Colon (tissue), 2 donors: ENCODE results near the gene PSMB7.

ENCODE experiments used
- FAIRE-seq: peaks from 2 replicates; lab custom pipeline; 2012; peaks lifted over from hg19 to GRCh38; lab: Jason Lieb, UNC
- donor health status: control.
- donor health status: control.

Gene PSMB7

DNA sequence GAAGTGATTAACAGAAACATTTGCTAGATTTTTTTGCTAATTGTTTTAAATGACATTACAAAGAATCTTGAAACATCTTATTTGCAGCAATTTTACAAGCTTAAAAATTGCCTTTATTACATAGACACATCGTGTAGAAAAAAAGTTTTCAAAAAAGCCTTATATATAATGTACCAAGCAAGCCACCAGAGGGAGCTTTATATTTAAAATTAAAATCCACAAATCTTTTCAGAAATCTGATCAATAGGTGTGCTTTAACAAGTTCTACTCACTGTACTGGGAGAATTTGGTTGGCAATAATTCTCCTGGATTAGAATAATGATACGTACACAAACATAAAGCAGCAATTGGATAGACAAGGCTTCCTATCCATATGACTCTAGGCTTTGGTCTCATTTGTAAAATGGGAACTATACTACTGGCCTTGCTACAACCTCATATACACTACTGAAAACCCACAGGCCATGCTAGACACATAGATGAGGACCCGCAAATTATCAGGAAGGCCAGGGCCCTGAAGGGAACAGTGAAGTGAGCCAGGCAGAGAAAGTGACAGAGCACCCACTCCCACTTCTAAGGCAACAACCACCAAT, 4.8 kb downstream of the PSMB7 start:
- FAIRE-seq = no peak

DNA sequence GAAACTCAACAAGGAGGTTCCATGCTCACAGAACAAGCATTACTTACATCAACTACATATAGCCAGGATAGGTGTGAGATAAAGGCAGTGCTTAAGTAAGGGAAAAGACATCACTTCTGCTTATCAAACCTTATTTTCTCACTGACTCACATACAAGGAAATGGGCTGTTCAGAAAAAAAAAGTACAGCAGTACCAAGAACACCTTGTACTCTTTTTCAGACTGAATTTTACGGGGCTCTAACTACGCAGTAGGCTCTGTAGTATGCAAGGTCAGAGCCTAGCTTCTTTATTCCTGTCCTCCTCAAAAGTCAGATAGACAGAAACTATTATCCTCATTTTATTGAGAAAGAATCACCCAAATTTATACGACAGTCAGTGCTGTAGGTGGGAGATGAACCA, 5.8 kb downstream of the PSMB7 start:
- no peak for FAIRE-seq

DNA sequence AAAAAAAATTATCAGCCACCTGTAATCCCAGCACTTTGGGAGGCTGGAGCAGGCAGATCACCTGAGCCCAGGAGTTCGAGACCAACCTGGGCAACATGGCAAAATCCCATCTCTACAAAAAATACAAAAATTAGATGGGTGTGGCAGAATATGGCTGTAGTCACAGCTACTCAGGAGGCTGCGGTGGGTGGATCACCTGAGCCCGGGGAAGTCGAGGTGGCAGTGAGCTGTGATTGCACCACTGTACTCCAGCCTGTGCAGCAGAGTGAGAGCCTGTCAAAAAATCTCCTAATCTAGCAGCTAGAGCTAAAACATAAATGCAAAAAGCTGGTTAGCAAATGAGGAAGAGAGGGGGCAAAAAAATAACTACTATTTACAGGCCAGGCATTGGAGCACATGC, 12.0 kb downstream of the PSMB7 start:
- no peak for FAIRE-seq

DNA sequence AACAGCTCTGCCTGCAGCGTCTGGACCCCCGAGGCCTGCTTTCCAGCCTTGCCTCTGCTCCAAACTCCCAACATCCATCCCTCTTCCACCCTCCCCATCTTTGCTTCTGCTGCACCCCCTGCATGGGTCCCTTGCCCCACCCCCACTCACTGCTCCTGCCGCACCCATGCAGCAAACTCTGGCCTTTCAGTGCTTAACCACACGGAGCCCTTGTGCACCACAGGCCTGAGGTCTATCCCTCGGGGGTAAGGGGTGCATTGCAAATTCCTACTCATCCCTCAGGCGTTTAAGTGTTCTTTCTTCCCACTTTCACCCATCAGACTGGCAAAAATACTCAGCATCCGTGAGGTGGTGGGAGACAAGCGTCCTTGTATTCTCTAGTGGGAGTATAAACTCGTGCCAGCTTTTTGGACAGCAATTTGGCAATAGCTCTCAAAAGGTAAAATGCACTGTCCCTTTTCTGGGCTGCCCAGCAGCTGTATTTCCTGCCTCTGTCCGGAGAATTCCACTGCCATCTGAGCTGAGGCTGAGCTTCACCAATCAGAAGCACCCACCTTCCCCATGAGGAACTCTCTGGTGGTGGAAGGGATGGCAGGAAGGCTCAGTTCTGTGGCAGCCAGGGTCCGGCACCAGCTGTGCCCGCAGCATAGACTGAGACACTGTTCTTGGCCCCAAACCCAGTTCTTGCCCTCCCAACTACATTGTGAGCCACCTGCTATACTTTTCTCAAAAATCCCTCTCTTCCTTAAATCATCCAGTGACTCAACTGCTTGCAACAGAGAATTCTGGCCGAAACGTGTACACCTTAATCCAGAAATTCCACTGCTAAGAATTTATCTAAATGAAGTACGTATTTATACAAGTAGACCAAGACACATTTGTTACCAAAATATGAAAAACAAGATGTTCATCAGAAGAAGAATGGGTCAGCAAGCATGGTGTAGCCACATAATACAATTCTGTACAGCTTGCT, 15.0 kb downstream of the PSMB7 start:
- FAIRE-seq = no peak

DNA sequence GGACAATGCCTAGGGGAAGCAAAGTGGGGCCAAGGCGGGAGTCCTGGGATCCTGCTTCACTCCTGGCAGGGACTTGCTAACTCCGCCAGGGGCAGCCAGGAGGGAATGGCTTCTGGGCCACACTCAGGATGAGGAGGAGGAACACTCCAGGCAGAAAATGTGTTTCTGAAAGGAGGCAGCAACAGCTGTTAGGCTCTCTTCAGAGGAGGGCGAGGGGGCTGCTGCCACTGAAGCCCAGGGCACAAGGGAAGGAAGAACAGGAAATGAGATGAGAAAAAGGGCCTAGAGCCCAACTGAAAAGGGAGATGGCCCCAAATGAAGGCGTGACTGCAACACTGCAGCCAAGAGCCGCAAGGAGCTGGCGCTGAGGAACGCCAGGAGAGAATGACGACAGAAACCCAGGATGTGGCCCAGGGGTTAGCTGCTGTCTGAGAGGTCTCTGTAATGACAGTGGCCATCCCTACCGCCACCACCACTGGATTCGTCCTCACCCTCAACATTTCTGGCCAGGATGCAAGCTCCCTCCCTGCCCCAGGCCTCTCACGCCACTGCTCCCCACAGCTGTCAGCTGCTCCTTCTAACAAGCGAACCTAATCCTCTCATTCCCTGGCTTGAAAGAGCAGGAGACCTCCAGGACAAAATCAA, 15.8 kb downstream of the PSMB7 start:
- FAIRE-seq = no peak

DNA sequence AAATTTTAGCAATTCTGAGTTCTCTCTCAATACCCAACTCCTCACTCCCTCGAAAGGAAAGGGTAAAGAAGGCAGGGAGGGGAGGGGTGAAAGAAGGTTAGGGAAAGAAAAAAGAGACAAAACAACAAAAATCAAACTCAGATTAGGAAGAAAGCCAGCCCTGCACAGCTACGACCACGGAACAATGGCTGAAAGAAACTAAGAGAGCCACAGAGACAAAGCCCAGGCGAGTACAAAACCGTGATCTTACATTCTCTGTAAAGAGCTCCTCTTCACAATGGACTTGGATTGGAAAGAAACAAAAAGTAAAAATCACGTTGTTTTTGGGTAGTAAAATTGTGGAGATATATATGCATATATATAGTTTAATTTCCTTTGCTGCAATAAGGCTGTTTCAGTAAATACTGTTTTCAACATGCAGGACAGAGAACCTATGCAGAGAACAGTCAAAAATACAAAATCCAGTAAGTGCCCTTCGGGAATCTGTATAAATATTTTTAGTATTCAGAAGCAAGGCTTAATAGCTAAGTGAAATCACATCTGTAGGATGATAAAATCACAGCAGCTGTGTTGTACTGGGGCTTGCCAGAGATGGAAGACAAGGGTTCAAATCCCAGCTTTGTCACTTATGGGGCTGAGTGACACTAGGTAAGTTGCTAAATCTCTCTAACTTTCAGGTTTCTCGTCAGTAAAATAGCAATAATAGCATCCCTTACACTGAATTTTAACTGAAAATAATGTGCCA, 16.9 kb downstream of the PSMB7 start:
- FAIRE-seq = no peak

DNA sequence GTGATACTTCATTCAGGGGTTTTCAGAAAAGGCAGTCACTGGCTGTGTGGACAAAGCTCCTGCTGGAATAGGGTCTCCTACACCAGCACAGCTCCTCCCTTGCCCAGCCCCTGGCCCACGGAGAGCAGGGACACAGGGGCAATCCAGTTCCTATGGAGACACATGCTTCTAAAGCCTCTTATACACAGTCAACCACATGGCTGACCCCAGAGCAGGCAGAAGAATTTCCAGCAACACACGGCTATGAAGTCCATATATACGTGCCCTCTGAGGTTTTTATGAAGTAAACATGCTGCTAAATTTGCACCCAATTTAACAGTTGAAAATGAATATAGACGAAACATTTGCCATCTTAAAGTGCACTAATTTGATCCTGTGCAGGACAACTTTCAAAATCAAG, 19.4 kb downstream of the PSMB7 start:
- FAIRE-seq = no peak

DNA sequence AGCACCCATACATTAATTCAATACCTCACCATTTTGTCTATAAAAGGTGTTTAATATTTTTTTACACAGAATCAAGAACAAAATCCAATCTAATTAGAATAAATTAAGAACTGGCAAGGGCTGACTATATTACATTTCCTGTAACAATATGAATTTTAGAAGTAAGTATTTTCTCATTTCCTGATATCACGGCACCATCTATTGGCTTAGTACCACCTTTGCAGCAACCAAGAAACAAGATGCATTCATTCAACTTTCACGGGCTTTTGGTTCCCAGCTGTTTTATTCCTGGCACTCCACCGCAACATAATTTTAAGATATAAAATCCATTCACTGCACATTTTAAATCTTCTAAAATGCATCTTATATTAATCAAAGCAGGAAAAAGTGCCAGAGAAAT, 20.6 kb downstream of the PSMB7 start:
- FAIRE-seq = no peak

DNA sequence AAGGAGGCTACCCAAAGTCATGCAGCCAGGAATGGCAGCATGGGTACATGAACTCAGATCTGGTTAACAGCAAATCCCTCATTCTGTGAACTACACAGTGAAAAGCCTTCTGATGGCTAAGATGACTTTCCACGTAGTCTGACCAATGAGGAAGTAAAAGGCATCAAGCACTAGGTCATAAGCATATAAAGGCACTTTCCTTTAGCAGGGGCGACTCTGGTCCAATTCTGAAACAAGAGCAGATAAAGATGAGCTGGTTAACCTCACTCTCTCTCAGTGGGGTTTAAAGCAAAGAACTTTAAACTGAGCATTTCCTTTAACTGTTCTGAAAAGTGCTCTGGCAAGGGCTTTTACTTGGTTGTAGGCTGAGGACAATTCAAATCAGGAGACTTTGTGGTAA, 21.1 kb downstream of the PSMB7 start:
- no peak for FAIRE-seq

DNA sequence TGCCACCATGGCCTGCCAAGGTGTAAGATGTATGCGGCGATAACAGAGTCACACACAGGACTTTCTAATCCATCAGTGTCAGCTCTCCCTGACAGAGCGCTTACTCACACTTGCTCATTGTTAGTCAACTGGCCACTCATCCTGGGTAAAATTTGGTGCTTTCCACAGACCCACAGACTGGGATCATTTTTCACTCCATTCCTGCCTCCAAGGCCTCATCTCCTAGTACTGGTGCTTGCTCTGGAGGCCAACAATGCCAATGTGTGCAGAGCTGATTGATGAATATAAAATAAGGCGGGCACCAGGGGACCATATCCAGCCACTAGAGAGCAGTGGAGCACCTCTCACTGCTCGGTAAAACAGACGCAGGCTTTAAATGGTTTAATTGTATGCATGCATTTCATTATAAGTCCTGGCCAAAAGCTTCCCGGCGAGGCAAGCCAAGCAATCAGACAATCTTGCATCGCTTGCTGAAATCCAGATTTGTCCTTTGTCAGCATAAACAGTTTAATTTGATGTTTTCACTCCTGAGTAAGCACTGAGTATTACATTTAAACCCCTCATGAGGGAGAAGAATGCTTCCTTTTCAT, 22.3 kb downstream of the PSMB7 start:
- no peak for FAIRE-seq

DNA sequence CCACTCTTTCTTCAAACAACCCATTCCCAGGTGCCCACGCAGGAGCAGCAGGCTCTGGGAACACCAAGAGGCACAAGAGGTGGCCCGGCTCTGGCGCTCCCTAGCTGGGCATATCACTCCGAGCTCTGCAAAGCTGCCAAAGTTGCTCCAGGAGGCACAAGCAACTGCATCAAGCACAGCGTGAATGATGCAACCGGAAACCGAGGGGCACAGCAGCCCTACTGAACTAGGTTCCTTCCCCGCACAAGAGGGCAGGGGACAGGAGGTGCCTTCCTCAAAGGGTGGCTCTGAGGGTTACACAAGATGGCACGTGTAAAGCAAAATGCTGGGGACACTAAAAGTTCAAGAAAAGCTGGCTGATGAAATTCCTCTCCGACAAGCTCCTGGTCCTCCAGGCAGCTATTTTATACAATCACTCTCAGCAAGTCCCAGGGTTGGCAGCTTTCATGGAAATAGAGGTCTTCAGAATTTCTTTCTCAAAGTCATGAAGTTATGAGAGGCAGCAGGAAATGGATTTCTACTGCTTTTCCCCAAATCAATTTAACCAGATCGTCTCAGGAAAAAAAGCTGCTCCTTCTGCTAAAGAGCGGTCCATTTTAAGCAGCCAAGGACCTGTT, 22.9 kb downstream of the PSMB7 start:
- FAIRE-seq = no peak

DNA sequence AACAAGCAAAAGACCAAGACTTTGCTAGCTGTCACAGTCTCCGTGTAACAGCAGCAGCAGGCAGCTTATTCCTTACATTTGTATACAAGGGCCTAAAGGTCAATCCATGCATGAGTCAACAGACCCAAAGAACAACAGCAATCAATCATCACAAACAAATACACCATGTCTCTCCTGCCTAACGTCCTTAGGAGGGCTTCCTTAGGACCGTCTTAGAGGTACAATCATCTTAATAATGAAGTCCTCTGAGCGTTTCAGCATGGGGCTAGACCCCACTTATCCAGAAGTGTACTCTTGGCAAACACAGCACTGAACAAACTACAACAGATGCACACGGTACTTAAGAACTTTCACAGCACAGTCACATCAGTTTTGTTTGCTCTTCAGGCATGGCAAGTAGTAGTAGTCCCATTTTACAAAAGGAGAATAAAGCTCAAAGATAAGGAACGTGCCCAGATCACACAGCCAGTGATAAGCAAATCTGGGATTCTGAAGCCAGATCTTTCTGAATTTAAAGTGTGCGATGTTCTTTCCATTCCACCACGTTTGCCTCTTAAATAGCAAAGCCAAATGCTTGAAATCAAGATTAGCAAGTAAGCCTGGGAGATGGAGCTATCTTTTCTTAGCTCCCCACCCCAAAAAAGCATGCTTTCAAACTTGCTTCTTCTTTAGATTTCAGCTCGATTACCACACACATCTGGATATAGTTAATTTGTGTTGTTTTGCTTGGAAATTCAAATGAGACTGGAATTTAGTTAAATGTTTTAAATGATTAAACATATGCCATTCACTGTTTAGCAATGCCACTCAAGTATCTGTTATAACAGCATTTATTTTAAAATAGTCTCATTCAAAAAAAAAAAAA, 24.2 kb downstream of the PSMB7 start:
- FAIRE-seq = no peak

DNA sequence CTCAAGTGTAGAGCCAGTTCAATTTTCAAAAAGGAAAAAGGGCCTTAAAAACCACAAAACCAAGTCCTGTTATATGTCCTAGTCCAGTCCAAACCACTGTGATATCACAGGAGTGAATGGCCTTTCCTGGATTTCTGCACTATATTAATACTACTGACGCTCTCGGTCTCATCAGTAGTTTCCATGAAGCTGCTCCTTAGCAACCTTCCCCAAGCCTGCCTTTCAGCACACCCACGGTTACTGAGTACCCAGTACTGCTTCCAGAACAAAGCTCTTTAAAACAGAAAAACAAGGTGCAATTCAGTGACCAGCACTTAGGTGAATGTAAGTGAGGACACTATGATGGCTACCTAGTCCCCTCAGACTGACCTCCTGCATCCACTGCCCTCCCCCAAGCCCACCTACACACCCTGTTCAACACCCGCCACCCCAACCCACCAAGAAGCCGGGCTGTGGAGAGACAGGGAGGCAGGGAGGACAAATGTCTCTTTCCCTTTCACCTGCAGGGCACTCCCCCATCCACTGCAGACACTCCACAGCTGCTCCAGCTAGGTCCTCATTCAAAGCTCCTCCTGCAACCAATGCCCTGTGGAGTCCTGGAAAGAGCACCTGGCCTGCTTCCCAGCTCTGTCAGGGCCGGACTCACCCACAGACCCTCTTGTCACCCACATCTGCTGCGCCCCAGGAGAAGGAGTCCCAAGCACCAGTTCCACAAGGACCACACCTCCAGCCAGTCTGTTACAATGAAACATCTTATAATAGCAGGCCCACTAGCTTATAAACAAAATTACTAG, 25.9 kb downstream of the PSMB7 start:
- FAIRE-seq = no peak

DNA sequence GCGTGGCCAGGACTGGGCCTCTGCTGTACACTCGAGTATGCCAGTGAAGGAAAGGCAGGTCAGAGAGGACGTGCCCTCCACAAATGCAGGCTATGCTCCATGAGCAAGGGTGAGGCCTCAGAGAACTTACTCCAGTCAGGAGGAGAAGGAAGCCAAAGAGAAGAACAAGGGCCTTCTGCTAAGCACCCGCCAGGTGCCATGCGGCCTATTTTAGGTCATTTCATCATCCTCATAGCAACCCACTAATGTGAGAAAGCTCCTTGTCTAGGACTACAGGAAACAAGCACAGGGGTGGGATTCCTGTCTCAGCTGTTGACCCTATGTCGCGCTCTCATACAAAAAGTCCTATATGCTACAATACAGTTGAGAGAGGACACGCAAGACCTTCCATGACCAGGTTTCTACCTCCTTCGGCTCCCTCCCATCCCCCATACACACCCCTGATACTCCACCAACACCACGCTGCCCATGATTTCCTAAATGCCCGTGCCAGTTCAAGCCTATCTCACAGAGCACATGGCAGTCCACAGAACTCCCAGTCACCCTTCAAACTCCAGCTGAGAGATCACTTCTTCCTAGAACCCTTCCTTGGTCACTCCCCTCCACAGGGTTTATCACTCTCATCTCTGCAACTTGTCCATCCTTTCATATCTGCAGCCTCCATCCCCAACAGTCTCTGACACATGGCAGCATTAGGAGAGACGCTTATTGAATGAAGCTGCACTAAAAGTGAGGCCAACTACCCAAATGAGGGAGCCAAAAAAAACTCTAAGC, 26.8 kb downstream of the PSMB7 start:
- no peak for FAIRE-seq

DNA sequence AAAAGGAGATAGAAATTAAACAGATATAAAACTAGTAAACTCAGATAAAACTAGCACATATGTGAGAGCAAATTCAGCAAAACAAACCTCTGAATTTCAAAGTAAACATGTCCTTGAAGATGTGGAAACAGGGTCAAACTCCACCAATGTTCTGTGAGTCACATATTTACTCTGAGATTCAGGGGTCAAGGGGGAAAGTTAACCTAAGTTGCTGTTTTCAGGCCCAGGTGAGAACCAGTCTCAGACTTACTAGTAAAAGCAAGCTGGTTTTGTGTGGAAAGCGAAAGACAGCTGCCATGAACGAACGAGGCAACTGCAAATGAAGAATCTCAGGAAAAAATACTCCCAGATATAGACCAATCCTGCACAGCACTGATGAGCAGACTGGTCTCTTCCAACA, 29.0 kb downstream of the PSMB7 start:
- FAIRE-seq = no peak

DNA sequence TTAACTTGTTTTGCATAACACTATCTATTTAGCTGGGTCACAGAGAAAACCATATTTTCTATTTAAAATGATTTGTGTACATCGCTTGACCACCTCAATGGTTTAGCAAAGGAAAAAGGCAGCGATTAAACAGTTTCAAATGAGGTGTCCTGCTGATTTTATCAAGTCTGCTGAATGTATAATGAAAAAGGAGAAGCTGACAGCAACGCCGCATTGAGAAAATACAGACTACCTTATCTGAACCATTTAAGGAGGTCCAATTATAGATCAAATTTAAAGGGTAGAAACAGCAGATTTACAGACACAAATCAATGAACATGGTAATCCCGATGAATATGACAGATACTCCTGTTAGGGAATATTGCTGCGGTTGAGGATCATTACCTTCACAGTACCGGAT, 29.6 kb downstream of the PSMB7 start:
- FAIRE-seq = no peak

DNA sequence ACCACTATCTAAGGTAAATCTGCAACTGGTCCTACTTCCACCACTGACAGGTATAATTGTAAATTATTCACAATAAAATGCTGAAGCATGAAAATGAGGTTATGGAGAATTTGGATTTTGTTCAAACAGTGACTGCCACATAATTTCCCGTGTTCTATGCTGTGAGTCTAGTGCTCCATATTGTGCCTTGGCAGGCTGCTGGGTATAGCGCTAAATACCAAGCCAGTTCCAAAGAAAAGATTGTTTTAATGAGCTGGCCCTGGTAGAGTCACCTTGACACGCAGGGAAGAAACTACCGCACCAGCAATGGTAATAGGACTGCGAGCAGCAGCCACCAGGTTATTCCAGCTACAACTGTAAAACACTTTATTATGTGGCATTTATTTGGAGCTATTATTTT, 30.4 kb downstream of the PSMB7 start:
- FAIRE-seq = no peak

DNA sequence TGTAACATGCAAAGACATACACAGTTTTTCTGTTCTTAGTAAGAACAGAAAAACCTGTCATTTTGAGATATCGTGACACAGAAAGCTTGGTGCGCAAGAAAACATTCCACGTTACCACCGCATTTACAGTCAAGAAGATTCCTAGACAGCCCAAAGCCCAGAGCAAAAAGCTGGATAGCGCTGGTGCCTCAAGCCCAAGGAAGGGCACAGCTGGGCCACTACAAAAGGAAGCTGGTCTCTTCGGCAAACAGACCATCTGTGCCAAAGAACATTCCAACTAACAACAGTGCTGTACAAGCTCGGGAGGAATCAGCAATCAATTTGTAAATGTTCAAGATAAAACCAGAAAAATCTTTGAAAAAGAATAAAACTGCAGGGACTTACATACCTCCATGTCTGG, 31.0 kb downstream of the PSMB7 start:
- FAIRE-seq = no peak
